HG03442 (cell line): ENCODE measurements around the gene ARL2BP.
"Not testable (repeated sequence)": the region's sequence is repeated elsewhere in the genome, so short reads cannot be mapped to it uniquely, and the experiment has no call there.

Experiments
- ATAC-seq: cut with Tn5 transposase; IDR thresholded peaks from one replicate; pipeline ENCODE4 v1.9.1; 2021; ENCODE audit warnings: mild to moderate bottlenecking, moderate library complexity; ENCODE audit not compliant: unreplicated experiment

The ARL2BP gene

GRCh38 chr16:57262841-57263540 lies 17.9 kb downstream of the ARL2BP start:
- no peak for ATAC-seq

DNA sequence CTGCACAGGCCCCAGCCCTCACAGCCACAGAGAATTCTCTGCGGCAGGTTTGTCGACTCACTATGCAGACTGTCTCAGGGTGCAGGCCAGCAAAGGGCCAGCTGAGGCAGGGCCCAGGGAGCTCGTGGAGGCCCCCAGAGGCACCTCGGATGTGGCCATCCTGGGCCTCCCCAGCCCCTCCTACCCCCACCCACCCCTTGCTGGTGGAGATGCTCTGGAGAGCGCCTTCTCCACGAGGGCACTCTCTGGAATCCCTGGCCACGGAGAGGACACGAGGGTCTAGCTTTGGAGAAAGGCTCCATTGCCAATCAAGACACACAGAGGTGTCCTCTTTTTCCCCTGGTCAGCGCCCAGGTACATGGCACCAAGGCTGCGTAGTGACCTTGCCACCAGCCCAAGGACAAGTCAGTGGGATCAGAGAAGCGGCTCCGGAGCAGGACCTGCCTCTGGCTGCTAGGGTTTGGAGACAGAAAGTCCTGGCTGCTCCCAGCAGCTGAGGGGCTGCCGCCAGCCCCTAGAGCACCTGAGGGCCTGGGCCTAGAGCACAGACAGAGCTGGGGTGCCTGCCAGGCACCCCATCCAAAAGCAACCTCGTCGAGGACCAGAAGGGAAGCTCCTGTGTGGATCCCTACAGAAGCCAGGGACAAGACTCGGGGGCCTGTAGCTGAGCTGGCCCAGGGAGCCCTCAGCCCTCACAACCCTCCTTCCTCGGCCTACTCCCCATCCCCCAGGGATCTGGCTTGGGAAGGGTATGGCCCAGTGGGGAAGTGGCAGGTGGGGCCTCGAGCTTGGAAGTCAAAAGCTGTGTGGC lies 18.7 kb downstream of the ARL2BP start:
- ATAC-seq = no peak

DNA sequence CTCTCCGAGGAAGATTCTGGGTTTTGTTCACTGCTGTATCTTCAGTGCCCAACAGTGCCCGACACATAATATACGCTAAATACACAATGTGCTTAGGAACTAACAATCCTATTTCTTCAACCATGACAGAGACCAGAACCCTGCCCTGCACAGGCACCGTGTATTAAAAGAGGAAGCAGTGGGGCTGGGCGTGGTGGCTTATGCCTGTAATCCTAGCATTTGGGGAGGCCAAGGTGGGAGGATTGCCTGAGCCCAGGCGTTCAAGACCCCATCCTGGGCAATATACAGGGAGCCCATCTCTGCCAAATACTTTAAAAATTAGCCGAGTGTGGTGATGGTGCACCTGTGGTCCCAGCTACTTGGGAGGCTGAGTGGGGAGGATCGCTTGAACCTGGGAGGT lies 19.3 kb downstream of the ARL2BP start:
- ATAC-seq = no peak

GRCh38 chr16:57264950-57265371 lies 19.9 kb downstream of the ARL2BP start:
- ATAC-seq = no peak

GRCh38 chr16:57265850-57266530 lies 20.9 kb downstream of the ARL2BP start:
- ATAC-seq = no peak

DNA sequence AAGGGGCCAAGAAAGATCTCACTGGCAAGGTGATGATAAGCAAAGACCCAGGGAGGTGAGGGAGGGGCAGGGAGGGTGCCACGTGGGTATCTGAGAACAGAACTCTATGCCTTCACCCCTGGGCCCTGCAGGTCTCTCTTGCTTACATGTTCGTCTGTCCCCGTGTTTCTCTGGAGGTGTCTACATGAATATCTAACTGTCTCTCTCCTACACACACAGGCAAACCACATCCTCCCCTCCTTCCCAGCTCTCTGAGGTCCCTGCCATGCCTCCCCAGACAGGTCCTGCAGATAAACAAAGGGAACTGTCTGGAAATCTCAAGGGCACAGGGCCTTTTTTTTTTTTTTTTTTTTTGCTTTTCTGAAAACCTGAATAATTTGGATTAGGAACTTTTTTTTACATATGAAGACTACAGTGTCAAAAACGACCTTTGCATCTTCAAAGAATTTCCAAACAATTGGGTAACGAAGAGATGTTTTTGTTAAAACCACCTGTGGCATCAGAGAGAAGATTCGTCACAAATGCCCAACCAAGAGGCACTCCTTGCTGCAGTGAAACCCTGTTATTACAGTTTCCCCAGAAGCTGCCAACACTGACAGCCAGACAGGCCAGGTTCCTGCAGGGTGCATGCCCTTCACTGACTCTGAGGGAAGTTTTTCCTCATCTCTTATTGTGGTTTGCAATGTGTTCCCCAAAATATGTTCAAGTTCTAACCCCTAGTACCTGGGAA lies 21.6 kb downstream of the ARL2BP start:
- no peak for ATAC-seq

- not testable (repeated sequence) for ATAC-seq
Observed at GRCh38 chr16:57267343-57267742, 22.3 kb downstream of the ARL2BP start.

DNA sequence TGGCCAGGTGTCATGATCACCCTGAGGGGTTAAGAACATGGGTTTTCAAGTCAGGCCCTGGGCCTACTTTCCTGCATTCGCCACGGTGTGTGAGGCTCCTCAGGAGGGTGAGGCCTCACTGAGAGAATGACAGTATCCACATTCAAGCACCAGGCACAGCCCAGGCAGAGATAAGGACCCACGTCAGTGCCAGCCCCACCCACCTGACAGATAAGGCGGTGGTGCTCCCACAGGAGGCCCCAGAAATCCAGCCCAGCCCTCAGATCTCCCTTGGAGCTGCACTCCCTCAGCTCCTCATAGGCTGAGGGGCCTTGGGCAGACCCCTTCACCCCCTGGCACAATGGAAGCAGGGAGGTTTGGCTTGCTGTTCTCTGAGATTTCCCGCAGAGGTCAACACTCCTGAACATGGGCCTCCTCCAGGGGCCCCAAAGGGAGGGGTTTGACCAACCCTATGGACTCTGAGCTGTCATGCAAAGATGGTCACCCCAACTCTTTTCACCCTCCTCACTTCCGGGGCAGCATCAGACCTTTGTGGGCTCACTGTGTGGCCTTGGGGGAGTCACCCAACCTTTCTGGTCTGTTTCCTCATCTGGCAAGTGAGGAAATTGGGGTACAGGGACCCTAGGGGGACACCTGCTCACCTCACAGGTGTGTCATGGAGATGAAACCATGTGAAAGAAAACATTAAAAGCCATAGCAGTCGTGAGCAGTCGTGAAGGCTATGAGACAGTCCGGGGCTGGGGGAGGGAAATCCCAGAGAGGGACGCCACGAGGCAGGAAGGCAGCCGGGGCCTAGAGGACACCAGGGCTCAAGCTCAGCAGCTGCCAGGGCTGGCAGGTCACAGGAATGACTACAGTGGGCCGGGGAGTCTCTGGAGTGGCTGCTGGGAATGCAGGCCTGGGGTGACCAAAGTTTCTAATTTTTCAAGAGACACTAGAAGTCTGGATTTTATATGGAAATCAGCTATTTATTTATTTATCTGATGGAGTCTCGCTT lies 24.0 kb downstream of the ARL2BP start:
- no peak for ATAC-seq

- no peak for ATAC-seq
Observed at GRCh38 chr16:57270221-57271062, 25.4 kb downstream of the ARL2BP start.

DNA sequence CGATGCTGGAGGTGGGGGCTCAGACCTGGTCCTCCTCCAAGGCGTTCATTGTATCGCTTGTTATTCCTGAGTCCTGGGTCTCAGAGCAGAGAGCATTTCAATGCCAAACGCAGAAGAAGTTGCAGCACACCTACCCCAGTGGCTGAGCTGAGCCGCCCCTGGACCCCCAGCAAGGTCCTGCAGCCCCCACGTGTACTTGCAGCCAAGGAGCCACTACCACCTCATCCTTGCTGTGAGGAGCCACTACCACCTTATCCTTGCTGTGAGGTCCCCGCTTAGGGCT lies 25.9 kb downstream of the ARL2BP start:
- no peak for ATAC-seq

- ATAC-seq = no peak
Observed at GRCh38 chr16:57271867-57272495, 26.9 kb downstream of the ARL2BP start.

DNA sequence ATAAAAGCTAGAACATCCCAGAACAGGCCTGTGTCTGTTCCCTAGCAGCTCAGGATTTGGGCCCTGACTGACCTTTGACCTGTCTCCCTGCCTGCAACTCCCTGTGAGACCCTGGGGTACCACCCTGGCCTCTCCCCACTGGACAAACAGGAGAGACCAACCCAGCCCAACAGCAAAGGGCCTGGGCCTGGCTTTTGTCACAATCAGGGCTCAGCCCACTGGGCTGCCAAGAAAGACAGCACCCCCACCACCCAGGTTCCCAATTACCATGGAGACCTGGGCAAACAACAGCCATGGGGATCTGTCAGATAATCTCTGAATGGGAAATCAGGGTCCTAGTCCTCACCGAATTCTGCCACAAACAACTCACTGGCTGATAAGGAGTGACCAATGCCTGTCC lies 28.3 kb downstream of the ARL2BP start:
- ATAC-seq = no peak

- no peak for ATAC-seq
Observed at GRCh38 chr16:57273826-57274225, 28.8 kb downstream of the ARL2BP start.

- ATAC-seq = not testable (repeated sequence)
Observed at GRCh38 chr16:57275946-57276345, 30.9 kb downstream of the ARL2BP start.

DNA sequence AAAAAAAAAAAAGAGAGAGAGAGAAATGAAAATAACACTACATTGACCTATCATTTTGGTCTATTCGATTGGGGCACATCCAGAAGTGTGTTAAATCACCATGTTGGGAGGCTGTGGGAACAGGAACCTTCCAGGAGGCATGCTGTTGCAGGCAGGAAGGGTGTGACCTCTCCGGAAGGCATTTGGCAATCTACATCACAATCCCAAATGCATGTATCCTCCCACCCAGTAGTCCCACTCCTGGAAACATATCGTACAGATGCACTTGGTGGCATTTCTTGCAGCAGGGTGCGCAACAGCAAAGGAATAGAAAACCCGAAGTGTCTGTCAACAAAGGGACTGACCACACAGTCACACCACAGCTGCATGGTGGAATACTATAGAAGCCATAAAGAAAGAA lies 31.5 kb downstream of the ARL2BP start:
- no peak for ATAC-seq

DNA sequence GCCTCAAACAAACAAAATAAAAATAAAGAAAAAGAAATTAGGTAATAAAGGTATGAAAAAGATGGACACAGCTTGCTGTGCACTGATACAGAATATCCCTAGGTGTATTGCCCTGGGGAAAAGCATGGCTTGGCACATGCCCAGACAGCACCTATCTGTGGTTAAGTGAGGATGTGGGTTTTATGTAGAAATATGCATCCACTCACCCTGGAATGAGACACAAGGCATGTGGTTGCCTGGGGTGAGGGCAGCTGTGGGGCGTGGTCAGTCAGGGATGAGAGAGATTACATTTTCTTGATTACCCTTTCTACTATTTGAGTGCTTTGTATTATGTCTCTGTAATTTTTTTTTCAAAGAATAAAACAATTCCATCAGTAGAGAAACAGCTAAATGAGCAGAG lies 32.5 kb downstream of the ARL2BP start:
- ATAC-seq = no peak

DNA sequence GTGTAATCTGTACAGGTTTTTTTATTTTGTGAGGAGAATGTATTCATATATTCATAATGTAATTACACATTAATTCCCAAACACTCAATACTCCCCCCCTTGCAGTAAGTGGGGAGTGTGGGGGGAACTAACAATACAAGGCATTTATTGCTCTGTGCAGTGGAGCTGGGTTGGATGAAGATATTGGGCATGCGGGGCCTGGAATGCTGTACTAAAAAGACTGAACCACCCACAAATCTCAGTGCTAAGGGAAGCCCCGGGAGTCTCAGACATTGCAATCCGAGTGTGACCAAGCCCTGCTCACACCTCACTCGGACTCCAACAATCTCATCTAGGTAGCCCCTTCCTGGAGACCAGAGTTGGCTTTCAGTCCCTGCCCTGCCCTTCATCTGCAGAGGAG lies 33.4 kb downstream of the ARL2BP start:
- ATAC-seq = no peak

GRCh38 chr16:57279780-57280638 lies 35.0 kb downstream of the ARL2BP start:
- no peak for ATAC-seq
